NK-92 (cell line): Measurements from ENCODE around the gene FOXM1.

Experiments
- DNase-seq: peaks from one replicate; lab custom pipeline; 2025; ENCODE audit not compliant: unreplicated experiment; lab: John Stamatoyannopoulos, UW

FOXM1 gene

GRCh38 chr12:2877047-2877952 is at the start of gene FOXM1, which contains the start of gene RHNO1:
FOXM1 (minus strand) TSS chr12:2877174; CDS start chr12:2874478, 2,696 bp downstream.
RHNO1 (plus strand) TSS chr12:2877223; CDS start chr12:2885367, 8,144 bp downstream.
- no peak for DNase-seq

GRCh38 chr12:2925322-2925995 is 48.5 kb upstream of the FOXM1 start:
- no peak for DNase-seq

GRCh38 chr12:2924019-2924418 is 47.0 kb upstream of the FOXM1 start:
- no peak for DNase-seq

- DNase-seq: no peak
These were observed 46.1 kb upstream of the FOXM1 start for GRCh38 chr12:2923057-2923456.

GRCh38 chr12:2922329-2922728 is 45.4 kb upstream of the FOXM1 start:
- DNase-seq: no peak

GRCh38 chr12:2919249-2919648 is 42.3 kb upstream of the FOXM1 start:
- DNase-seq: no peak

- no peak for DNase-seq
These were observed 35.2 kb upstream of the FOXM1 start for GRCh38 chr12:2912216-2912575.

- DNase-seq: no peak
These were observed 27.3 kb upstream of the FOXM1 start for GRCh38 chr12:2904260-2904659.

- DNase-seq: no peak
These were observed 25.4 kb upstream of the FOXM1 start for GRCh38 chr12:2902272-2902880.

- DNase-seq: no peak
These were observed 23.7 kb upstream of the FOXM1 start for GRCh38 chr12:2900642-2901041.

- DNase-seq: no peak
These were observed 20.4 kb upstream of the FOXM1 start for GRCh38 chr12:2897418-2897817.

- no peak for DNase-seq
These were observed 18.5 kb upstream of the FOXM1 start for GRCh38 chr12:2895511-2895910.

GRCh38 chr12:2895051-2895451 is 18.1 kb upstream of the FOXM1 start:
- DNase-seq: no peak

- DNase-seq: no peak
These were observed 16.0 kb upstream of the FOXM1 start for GRCh38 chr12:2893007-2893406.

- DNase-seq: no peak
These were observed 15.3 kb upstream of the FOXM1 start for GRCh38 chr12:2892246-2892645.

- no peak for DNase-seq
These were observed 14.5 kb upstream of the FOXM1 start for GRCh38 chr12:2891240-2892053.

GRCh38 chr12:2890388-2891239 is 13.6 kb upstream of the FOXM1 start, which contains the start of gene TULP3:
TULP3 (plus strand) TSS chr12:2890891; CDS start chr12:2890948, 57 bp downstream.
- peak; percentile 86 for DNase-seq

GRCh38 chr12:2890001-2890387 is 13.0 kb upstream of the FOXM1 start:
- DNase-seq: no peak

GRCh38 chr12:2886768-2887450 is 9.9 kb upstream of the FOXM1 start:
- no peak for DNase-seq
